ENCODE measurements around the gene OPCML. TPM values are rescaled to one million over a fixed set of nuclear protein-coding genes. Genes with fewer than 3 reads are reported as not detected.

Gene OPCML
- polyA plus RNA-seq, 1 donor from 2014 or later = not detected

GRCh38 chr11:133263332-133263731 lies 269.0 kb downstream of the OPCML start:
- H3K9me3 Mint-ChIP-seq = peaks cover 0 to 9% (median 7%) of the 10 kb centered on the region in 3 donors
- H3K36me3 Mint-ChIP-seq = no peaks in the 10 kb centered on the region
- H3K27me3 Mint-ChIP-seq = peaks cover 3% of the 10 kb centered on the region
- H3K4me1 Mint-ChIP-seq = no peaks in the 10 kb centered on the region
- H3K27ac Mint-ChIP-seq = no peak overlapping the region
- no peak overlapping the region for H3K4me3 Mint-ChIP-seq

GRCh38 chr11:133258751-133259150 lies 273.6 kb downstream of the OPCML start:
- H3K27me3 Mint-ChIP-seq = peaks cover 2% of the 10 kb centered on the region
- H3K36me3 Mint-ChIP-seq = no peaks in the 10 kb centered on the region
- H3K4me1 Mint-ChIP-seq = no peaks in the 10 kb centered on the region
- peaks cover 1 to 6% (median 3%) of the 10 kb centered on the region in 3 donors for H3K9me3 Mint-ChIP-seq
- H3K27ac Mint-ChIP-seq = no peak overlapping the region
- no peak overlapping the region for H3K4me3 Mint-ChIP-seq

GRCh38 chr11:133254601-133255000 lies 277.7 kb downstream of the OPCML start:
- peak overlapping the region in 1 of 3 donors; percentile 39 for H3K27ac Mint-ChIP-seq
- H3K4me3 Mint-ChIP-seq = no peak overlapping the region
- H3K36me3 Mint-ChIP-seq = no peaks in the 10 kb centered on the region
- no peaks in the 10 kb centered on the region for H3K4me1 Mint-ChIP-seq
- no peaks in the 10 kb centered on the region for H3K27me3 Mint-ChIP-seq
- peaks cover 0 to 6% (median 2%) of the 10 kb centered on the region in 3 donors for H3K9me3 Mint-ChIP-seq

- H3K27me3 Mint-ChIP-seq = no peaks in the 10 kb centered on the region
- no peak overlapping the region for H3K27ac Mint-ChIP-seq
- H3K9me3 Mint-ChIP-seq = peaks cover 0 to 8% (median 2%) of the 10 kb centered on the region in 3 donors
- H3K4me1 Mint-ChIP-seq = no peaks in the 10 kb centered on the region
- H3K4me3 Mint-ChIP-seq = no peak overlapping the region
- H3K36me3 Mint-ChIP-seq = no peaks in the 10 kb centered on the region
Measured at GRCh38 chr11:133253570-133253969, 278.7 kb downstream of the OPCML start.

- no peaks in the 10 kb centered on the region for H3K36me3 Mint-ChIP-seq
- no peak overlapping the region for H3K4me3 Mint-ChIP-seq
- no peak overlapping the region for H3K27ac Mint-ChIP-seq
- no peaks in the 10 kb centered on the region for H3K27me3 Mint-ChIP-seq
- no peaks in the 10 kb centered on the region for H3K4me1 Mint-ChIP-seq
- peaks cover 0 to 10% (median 4%) of the 10 kb centered on the region in 3 donors for H3K9me3 Mint-ChIP-seq
Measured at GRCh38 chr11:133251841-133252240, 280.5 kb downstream of the OPCML start.

GRCh38 chr11:133249530-133249929 lies 282.8 kb downstream of the OPCML start:
- Mint-ChIP-seq H3K36me3 (no peaks in the 10 kb centered on the region), H3K27ac (no peak overlapping the region), H3K27me3 (no peaks in the 10 kb centered on the region)

GRCh38 chr11:133249065-133249464 lies 283.2 kb downstream of the OPCML start:
- no peak overlapping the region for H3K4me3 Mint-ChIP-seq
- peaks cover 0 to 7% (median 4%) of the 10 kb centered on the region in 3 donors for H3K9me3 Mint-ChIP-seq
- no peak overlapping the region for H3K27ac Mint-ChIP-seq

More at GRCh38 chr11:133249530-133249929, 282.8 kb downstream of the OPCML start:
- Mint-ChIP-seq H3K4me1 (no peaks in the 10 kb centered on the region), H3K9me3 (peaks cover 0 to 8% (median 7%) of the 10 kb centered on the region in 3 donors), H3K4me3 (no peak overlapping the region)

GRCh38 chr11:133243832-133244231 lies 288.5 kb downstream of the OPCML start:
- Mint-ChIP-seq H3K4me3 (no peak overlapping the region), H3K27ac (no peak overlapping the region), H3K36me3 (no peaks in the 10 kb centered on the region), H3K4me1 (no peaks in the 10 kb centered on the region), H3K9me3 (peaks cover 3 to 12% (median 10%) of the 10 kb centered on the region in 3 donors), H3K27me3 (no peaks in the 10 kb centered on the region)

More at GRCh38 chr11:133249065-133249464, 283.2 kb downstream of the OPCML start:
- no peaks in the 10 kb centered on the region for H3K4me1 Mint-ChIP-seq
- H3K27me3 Mint-ChIP-seq = no peaks in the 10 kb centered on the region
- no peaks in the 10 kb centered on the region for H3K36me3 Mint-ChIP-seq

GRCh38 chr11:133240908-133241655 lies 291.2 kb downstream of the OPCML start:
- Mint-ChIP-seq H3K27me3 (no peaks in the 10 kb centered on the region), H3K4me1 (no peaks in the 10 kb centered on the region)

GRCh38 chr11:133239575-133239974 lies 292.7 kb downstream of the OPCML start:
- H3K4me3 Mint-ChIP-seq = no peak overlapping the region
- H3K36me3 Mint-ChIP-seq = no peaks in the 10 kb centered on the region
- peaks cover 3 to 8% (median 3%) of the 10 kb centered on the region in 3 donors for H3K9me3 Mint-ChIP-seq
- no peaks in the 10 kb centered on the region for H3K4me1 Mint-ChIP-seq
- H3K27me3 Mint-ChIP-seq = no peaks in the 10 kb centered on the region
- no peak overlapping the region for H3K27ac Mint-ChIP-seq

More at GRCh38 chr11:133240908-133241655, 291.2 kb downstream of the OPCML start:
- H3K36me3 Mint-ChIP-seq = no peaks in the 10 kb centered on the region
- peaks cover 3 to 8% (median 3%) of the 10 kb centered on the region in 3 donors for H3K9me3 Mint-ChIP-seq
- no peak overlapping the region for H3K27ac Mint-ChIP-seq
- no peak overlapping the region for H3K4me3 Mint-ChIP-seq

GRCh38 chr11:133238495-133238894 lies 293.8 kb downstream of the OPCML start:
- Mint-ChIP-seq H3K36me3 (no peaks in the 10 kb centered on the region), H3K27me3 (no peaks in the 10 kb centered on the region), H3K4me1 (no peaks in the 10 kb centered on the region), H3K4me3 (no peak overlapping the region), H3K9me3 (peaks cover 3 to 12% (median 3%) of the 10 kb centered on the region in 3 donors), H3K27ac (no peak overlapping the region)

- Mint-ChIP-seq H3K4me3 (no peak overlapping the region), H3K27ac (no peak overlapping the region), H3K4me1 (no peaks in the 10 kb centered on the region), H3K9me3 (peaks cover 3 to 12% (median 3%) of the 10 kb centered on the region in 3 donors), H3K36me3 (no peaks in the 10 kb centered on the region), H3K27me3 (no peaks in the 10 kb centered on the region)
Measured at GRCh38 chr11:133238027-133238426, 294.3 kb downstream of the OPCML start.

GRCh38 chr11:133235381-133235780 lies 296.9 kb downstream of the OPCML start:
- Mint-ChIP-seq H3K4me1 (no peaks in the 10 kb centered on the region), H3K9me3 (peaks cover 0 to 5% (median 2%) of the 10 kb centered on the region in 3 donors), H3K36me3 (no peaks in the 10 kb centered on the region), H3K27me3 (peaks cover 2% of the 10 kb centered on the region), H3K4me3 (no peak overlapping the region), H3K27ac (no peak overlapping the region)

- Mint-ChIP-seq H3K36me3 (no peaks in the 10 kb centered on the region), H3K4me3 (no peak overlapping the region), H3K27ac (no peak overlapping the region), H3K4me1 (no peaks in the 10 kb centered on the region), H3K27me3 (peaks cover 2% of the 10 kb centered on the region), H3K9me3 (peaks cover 0 to 3% (median 2%) of the 10 kb centered on the region in 3 donors)
Measured at GRCh38 chr11:133234883-133235282, 297.4 kb downstream of the OPCML start.

- H3K36me3 Mint-ChIP-seq = no peaks in the 10 kb centered on the region
- peaks cover 2% of the 10 kb centered on the region for H3K27me3 Mint-ChIP-seq
- no peak overlapping the region for H3K4me3 Mint-ChIP-seq
- peaks cover 0 to 4% (median 3%) of the 10 kb centered on the region in 3 donors for H3K9me3 Mint-ChIP-seq
- H3K27ac Mint-ChIP-seq = no peak overlapping the region
- no peaks in the 10 kb centered on the region for H3K4me1 Mint-ChIP-seq
Measured at GRCh38 chr11:133232665-133233064, 299.6 kb downstream of the OPCML start.

GRCh38 chr11:133230431-133230830 lies 301.9 kb downstream of the OPCML start:
- Mint-ChIP-seq H3K36me3 (no peaks in the 10 kb centered on the region), H3K27me3 (peaks cover 2% of the 10 kb centered on the region), H3K4me3 (no peak overlapping the region), H3K9me3 (peaks cover 0 to 4% (median 3%) of the 10 kb centered on the region in 3 donors), H3K27ac (no peak overlapping the region), H3K4me1 (no peaks in the 10 kb centered on the region)
